GM19099 (cell line): ENCODE measurements around the gene SERPINA10.

ENCODE experiments used
- POLR2A ChIP-seq: IDR thresholded peaks from 3 replicates; pipeline ENCODE4 v1.6.1; 2011; ENCODE audit warnings: low read depth; ENCODE audit not compliant: insufficient read length; ENCODE audit errors: extremely low read depth

Gene SERPINA10, protein sequence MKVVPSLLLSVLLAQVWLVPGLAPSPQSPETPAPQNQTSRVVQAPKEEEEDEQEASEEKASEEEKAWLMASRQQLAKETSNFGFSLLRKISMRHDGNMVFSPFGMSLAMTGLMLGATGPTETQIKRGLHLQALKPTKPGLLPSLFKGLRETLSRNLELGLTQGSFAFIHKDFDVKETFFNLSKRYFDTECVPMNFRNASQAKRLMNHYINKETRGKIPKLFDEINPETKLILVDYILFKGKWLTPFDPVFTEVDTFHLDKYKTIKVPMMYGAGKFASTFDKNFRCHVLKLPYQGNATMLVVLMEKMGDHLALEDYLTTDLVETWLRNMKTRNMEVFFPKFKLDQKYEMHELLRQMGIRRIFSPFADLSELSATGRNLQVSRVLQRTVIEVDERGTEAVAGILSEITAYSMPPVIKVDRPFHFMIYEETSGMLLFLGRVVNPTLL

DNA sequence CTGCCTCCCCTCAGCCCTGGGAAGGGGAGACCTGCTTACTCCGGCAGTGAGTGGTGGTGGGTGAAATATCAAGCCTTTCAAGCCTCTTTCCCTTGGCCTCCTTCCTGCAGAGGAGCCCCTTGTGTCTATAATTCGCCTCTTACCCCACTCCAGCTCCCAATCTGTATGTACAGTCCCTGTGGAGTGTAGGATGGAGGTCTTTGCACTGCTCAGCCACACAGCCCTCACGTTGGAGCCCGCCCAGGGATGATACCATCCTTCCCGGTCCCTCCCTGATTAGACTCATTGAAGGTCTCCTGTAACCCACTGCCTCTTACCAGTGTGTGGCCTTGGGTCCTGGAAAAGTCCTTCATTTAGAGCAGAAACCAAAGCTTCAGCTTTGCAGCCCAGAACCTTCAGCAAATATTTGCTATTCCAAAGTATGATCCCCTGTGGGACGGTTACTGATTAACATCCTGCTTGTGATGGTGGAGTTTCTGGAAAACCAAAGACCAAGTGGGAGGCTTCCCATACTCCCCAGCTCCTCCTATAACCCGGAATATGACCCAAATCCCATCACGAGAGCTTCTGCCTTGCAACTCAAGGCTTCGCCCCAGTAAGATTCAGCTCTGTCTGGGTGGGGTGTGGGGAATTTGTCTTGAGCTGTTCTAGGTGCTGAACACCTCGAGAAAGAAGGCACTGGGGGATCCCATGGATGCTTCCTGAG is at the start of gene SERPINA10:
SERPINA10 (minus strand) TSS at position 397 of the 706 bp plus-strand sequence. CDS start 2,675 bp downstream, outside the sequence.
- no peak for TF ChIP-seq POLR2A

DNA sequence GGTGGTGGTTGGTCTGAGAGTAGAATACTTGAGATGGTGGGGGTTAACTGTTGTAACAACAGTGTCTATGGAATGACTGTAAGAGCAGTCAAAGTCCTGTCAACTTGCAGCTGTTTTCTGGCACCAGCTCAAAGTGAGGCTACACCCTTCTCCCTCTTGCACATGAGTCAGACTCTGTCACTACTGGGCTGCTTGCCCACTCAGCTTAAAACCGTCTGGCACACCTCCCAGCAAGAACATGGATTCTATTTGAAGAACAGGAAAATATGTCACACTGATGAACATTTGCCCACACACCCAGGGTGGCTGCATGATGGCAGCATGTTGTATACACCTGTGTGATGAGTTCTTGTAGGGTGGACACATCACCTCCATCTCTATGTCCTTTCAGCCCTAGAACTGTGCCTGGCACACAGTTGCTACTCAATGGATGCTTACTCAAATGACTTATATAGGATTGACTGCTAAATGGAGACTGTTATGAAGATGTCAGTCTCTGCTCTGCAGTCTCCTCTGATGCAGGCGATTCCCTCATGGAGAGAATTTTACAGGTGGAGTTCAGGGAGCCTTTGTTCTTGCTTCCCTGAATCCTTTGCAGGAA is 49.4 kb upstream of the SERPINA10 start:
- TF ChIP-seq POLR2A = no peak

DNA sequence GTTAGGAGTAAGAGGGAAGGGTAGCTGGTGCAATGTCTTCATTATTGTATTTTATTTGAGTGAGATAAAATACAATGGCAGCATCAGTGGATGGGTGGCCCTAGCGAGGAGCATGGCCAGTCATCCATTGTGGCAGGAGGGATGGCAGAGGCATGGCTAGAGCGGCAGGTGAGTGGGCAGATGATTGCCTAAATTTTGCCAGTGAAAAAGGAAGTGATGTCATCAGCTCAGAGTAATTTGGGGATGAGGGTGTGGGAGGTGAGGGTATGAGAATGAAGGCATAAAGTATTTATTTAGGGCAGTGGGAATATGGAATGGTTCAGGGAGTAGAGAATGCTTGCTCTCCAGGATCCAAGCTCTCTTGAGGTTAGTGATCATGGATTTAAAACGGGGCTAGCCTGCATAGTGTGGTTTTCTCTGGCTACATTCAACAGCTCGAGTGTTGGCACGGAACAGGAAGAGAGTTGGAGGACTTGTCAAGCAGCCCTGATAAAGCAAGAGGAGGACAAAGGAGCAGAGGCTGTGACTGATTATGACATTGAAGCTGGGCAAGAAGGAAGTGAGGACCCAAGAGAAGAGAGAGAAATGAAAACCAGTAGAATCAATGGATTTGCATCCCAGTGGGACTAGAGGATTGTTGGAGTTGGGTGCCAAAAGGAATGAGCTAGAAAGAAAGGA is 48.7 kb upstream of the SERPINA10 start:
- no peak for TF ChIP-seq POLR2A

DNA sequence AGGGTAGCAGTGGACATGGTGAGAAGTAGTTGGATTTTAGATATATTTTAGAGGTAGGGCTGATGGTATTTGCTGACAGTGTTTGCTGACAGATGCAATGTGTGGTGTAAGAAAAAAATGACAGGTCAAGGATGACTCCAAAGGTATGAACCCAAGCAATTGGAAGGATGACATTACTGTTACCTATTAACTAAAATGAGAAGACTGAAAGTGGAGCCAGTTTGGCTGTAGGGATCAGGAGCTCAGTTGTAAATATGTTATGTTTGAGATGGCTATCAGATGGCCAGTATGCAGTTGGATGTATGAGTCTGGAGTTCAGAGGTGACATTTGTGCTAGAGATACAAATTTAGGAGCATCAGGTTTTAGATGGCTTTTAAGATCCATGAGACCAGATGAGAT is 47.5 kb upstream of the SERPINA10 start:
- no peak for TF ChIP-seq POLR2A

DNA sequence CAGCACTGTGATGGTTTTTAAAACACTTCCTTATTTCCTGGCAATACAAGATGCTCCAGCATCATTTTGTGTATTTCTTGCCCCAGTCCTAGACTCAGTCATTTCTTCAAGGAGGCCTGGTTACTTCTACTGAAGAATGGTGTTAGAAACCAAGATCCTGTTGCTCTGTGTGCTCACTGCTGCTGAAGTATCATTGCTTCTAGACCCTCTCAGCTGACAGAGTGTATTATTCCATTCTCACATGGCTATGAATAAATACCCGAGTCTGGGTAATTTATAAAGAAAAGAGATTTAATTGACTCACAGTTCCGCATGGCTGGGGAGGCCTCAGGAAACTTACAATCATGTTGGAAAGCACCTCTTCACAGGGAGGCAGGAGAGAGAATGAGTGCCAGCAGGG is 45.0 kb upstream of the SERPINA10 start:
- TF ChIP-seq POLR2A = no peak

DNA sequence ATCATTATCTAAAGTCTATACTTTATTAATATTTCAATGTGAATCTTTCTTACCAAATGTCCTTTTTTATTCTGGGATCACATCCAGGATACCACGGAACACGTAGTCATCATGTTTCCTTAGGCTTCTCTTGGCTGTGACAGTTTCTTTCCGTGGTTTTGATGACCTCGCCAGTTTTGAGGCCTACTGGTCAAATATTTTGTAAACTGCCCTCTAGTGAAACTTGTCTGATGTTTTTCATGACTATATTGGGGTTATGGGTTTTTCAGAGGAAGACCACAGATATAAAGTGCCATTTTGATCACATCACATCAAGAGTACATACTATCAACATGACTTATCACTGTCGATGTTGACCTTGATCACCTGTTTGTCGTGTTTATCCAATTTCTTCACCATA is 44.2 kb upstream of the SERPINA10 start:
- TF ChIP-seq POLR2A = no peak

DNA sequence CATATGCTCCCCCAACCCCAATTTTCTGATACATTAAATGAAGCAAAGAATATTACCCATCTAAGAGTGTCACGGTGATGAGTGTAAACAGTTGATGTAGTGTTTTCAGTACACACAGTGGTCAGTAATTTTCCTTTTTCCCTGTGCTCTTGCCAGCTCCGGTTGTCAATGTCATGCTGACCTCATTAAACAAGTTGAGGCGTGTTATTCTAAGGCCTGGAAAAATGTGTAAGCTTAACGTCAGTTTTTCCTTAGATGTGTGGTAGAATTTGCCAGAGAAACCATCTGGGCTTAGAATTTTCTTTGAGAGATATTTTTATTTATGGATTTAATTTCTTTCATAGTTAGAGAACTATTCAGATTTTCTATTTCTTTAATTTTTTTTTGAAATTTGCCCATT is 41.8 kb upstream of the SERPINA10 start:
- no peak for TF ChIP-seq POLR2A

DNA sequence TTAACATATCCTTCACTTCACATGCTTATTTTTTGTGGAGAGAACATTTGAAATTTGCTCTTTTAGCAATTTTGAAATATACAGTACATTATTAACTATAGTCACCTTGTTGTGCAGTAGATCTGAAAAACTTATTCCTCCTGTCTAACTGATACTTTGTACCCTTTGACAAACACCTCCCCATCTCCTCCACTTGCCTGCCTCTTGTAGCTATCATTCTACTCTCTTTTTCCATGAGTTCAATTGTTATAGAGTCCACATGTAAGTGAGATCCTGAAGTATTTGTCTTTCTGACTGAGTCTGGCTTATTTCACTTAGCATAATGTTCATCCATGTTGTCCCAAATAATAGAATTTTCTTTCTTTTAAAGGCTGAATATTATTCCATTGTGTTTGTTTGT is 39.5 kb upstream of the SERPINA10 start:
- no peak for TF ChIP-seq POLR2A

DNA sequence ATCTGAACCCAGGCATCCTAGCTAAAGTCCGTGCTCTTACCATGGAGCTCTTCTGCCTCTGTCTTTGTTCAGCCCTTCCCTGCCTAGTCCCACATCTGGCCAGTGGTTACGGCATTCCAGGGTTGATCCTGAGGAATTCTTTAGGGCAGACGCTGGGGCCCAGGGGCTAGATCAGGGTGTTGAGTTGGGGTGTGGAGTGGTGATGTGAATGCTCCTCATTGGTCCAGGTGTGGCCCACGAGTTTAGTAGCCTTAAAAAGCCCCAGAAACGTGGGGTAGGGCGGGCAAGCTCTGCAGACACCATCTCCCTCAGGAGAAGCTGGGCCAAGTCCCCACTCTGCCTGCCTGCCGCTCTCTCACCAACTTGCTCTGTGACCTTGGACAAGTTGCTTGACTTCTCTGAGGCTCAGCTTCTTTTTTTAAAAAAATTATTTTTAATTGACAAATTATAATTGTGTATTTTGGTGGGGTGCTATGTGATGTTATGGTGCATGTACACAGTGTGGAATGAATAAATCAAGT is 39.1 kb upstream of the SERPINA10 start:
- no peak for TF ChIP-seq POLR2A

DNA sequence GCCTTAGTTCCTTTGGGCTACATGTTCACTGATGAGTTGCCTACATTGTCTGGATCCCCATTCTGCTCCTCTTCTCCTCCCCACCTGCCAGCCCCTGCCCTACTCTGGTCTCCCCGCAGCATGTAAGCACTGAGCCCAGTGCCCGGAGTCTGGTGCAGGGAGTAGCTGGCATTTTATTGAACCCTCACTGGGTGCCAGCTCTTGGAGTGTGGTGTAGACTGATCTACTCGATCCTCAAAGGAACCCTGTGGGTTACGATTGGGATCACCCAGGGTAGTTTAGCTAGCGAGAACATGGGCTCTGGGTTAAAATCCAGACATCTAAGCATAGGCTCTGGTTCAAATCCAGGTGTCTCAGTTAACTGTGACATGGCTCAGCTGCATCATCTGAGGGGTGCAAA is 38.4 kb upstream of the SERPINA10 start:
- TF ChIP-seq POLR2A = no peak

DNA sequence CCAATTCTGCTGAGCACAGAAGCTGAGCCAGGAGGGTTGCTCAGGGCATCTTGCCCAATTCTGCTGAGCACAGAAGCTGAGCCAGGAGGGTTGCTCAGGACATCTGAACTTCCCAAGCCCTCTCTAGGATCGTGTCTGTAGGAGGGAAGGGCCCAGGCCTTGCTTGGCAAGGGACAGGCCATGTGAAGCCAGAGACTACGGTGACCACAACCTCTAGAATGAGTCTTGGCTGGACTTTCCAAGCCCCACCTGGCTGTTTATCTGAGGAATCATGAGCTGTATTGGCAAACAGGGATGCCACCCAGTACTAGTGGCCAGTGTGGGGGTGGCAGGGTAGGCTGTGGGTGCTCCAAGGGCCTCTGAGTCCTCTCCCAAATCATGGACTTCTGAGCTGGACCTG is 37.8 kb upstream of the SERPINA10 start:
- no peak for TF ChIP-seq POLR2A

DNA sequence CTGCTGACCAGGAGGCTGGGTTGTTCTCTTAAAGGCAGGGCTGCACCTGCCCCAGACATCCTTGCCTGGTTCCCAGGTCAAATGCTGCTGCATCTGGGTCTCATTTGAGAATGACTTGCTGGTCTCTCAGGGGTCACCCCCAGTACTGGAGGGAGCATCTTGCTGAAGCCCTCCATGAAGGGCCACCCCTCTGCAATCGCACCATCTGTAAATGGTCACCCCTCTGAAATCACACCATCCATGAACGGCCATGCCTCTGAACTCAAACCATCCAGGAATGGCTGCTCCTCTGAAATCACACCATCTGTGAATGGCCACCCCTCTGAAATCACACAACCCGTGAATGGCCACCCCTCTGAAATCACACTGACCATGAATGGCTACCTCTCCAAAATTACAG is 37.4 kb upstream of the SERPINA10 start:
- TF ChIP-seq POLR2A = no peak

DNA sequence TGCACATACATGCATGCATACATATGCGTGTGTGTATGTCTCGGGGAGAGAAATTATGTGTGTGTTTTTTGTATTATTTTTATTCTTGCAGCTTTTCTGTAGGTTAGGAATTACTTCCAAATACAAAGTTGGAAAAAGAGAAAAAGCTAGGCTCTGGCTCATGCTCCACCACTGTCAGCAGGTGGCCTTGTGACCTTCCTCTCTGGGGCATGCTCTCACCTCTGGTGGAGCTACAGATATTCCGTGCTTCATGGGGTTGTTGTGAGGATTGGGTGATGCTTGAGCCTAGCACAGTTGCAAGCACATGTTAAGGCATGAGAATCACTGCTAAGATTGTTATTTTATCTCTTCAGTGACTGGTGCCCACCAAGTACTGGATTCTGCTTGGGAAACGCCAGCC is 36.8 kb upstream of the SERPINA10 start:
- TF ChIP-seq POLR2A = no peak

DNA sequence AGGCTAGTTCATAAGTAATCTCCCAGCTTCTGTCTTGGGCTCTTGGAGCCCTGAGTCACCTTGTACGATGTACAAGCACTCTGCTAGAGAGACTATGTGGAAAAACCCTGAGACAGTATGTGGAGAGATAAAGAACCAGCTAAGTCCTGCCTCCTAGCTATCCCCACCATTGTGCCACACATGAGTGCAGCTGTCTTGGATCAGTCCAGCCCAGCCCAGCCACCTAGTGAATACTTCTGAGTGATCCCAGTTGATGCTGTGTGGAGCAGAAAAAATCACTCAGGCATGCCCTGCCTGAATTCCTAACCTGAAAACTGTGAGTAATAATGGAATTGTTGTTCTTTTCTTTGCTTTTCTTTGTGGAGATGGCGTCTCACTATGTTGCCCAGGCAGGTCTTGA is 35.1 kb upstream of the SERPINA10 start:
- TF ChIP-seq POLR2A = no peak
